Measurements from ENCODE around the gene FBLN1. TPM values are rescaled to one million over a fixed set of nuclear protein-coding genes. Genes with fewer than 3 reads are reported as not detected.

FBLN1 gene
- total RNA-seq, 1 experiment from 2014 or later, result 23.4 TPM

GRCh38 chr22:45640941-45641621 lies 138.4 kb downstream of the FBLN1 start:
- no peaks in the 10 kb centered on the region for H4K20me1 ChIP-seq (ENCODE audit: insufficient read depth)
- intact Hi-C loops (cut with micrococcal nuclease), result loop anchor here (10.0 kb wide), 1 partner anchor 224 kb away; no protein-coding TSS in a partner anchor
- CTCF ChIA-PET, result no interaction called here

More at GRCh38 chr22:45640941-45641621, 138.4 kb downstream of the FBLN1 start:
- DNase-seq (ENCODE audit: low read depth, low spot score) (no peak), ATAC-seq (no peak)
- ChIA-PET RAD21 (ENCODE audit: low non-redundant PET in 1 of 2, low total read pairs in 2 of 2, uncharacterized antibody in 2 of 2, unreplicated experiment in 2 of 2) (interaction anchor here (0.6 kb wide), 2 partner anchors 336 kb away, joined by 3 read pairs; partner anchors contain the start of gene WNT7B (in 2 of the 2)), POLR2A (interaction anchor here (1.2 kb wide), 1 partner anchor 15 kb away, joined by 5 read pairs; no protein-coding TSS in a partner anchor)
- H3K9me2 ChIP-seq (ENCODE audit: insufficient read depth), result no peaks in the 10 kb centered on the region
- no peak overlapping the region for H3K4me2 ChIP-seq (ENCODE audit: low read length)
- H2AFZ ChIP-seq (ENCODE audit: low read depth, low read length, poor library complexity, severe bottlenecking), result no peak overlapping the region
- TF ChIP-seq FOSL1 (IDR thresholded peaks at IDR 0.05; ENCODE audit: low read depth) (no peak), CBX3 (IDR thresholded peaks at IDR 0.05; ENCODE audit: low read depth) (no peak), SIN3A (IDR thresholded peaks at IDR 0.05; ENCODE audit: low read depth) (no peak), MAX (IDR thresholded peaks at IDR 0.05) (no peak), SRF (IDR thresholded peaks at IDR 0.05; ENCODE audit: low read depth) (no peak), CEBPB (IDR thresholded peaks at IDR 0.05; ENCODE audit: low read depth) (no peak), ELF1 (IDR thresholded peaks at IDR 0.05; ENCODE audit: borderline replicate concordance, low read depth) (no peak), CTCF (IDR thresholded peaks at IDR 0.05 in 2 of 3, conservative IDR thresholded peaks at IDR 0.05 in 1 of 3; ENCODE audit: borderline replicate concordance in 1 of 3, insufficient read depth in 1 of 3, low read depth in 2 of 3, low read length in 2 of 3) (no peak), POLR2A (IDR thresholded peaks at IDR 0.05; ENCODE audit: borderline replicate concordance, extremely low read depth, insufficient read depth, insufficient read length) (no peak), SP1 (IDR thresholded peaks at IDR 0.05; ENCODE audit: low read depth) (no peak), RAD21 (IDR thresholded peaks at IDR 0.05; ENCODE audit: low read depth) (no peak), EZH2phosphoT487 (IDR thresholded peaks at IDR 0.05; ENCODE audit: borderline replicate concordance) (no peak), EGR1 (IDR thresholded peaks at IDR 0.05; ENCODE audit: low read depth) (no peak), ZBTB33 (IDR thresholded peaks at IDR 0.05; ENCODE audit: extremely low read depth, insufficient replicate concordance, low read length) (no peak), JUND (IDR thresholded peaks at IDR 0.05) (no peak)
- no peaks in the 10 kb centered on the region for H3K36me3 ChIP-seq (ENCODE audit: control insufficient read depth in 1 of 2, insufficient read depth in 2 of 2, low read length in 2 of 2)
- no peaks in the 10 kb centered on the region for H3K9me3 ChIP-seq (ENCODE audit: control insufficient read depth in 1 of 2, insufficient read depth in 1 of 2, low read depth in 1 of 2, low read length in 2 of 2)
- H3K4me3 ChIP-seq (replicated peaks in 1 of 2; ENCODE audit: low read depth in 1 of 2, low read length in 2 of 2), result no peak overlapping the region
- peaks cover 18 to 49% of the 10 kb centered on the region in 2 experiments for H3K4me1 ChIP-seq (ENCODE audit: control insufficient read depth in 1 of 2, insufficient read depth in 2 of 2, low read length in 2 of 2)
- no peak overlapping the region for H3K9ac ChIP-seq (ENCODE audit: low read length)
- no peaks in the 10 kb centered on the region for H3K27me3 ChIP-seq (ENCODE audit: insufficient read depth, low read length)
- no peaks in the 10 kb centered on the region for H3K79me2 ChIP-seq (ENCODE audit: insufficient read depth, low read length)
- no peak overlapping the region for H3K27ac ChIP-seq (ENCODE audit: low read depth, low read length)
- no TSS peak for BruUV-seq (replicated peaks)

Measured in HCT116 (cell line).